Left hindlimb (tissue), 1 donor: ENCODE measurements around the gene BLVRA.
A peak's percentile ranks its signal among the peaks of the same experiment; 100 is the strongest.

ENCODE experiments used
- DNase-seq: peaks from one replicate; pipeline ENCODE4 v3.0.0-alpha.2; 2018

Gene BLVRA

GRCh38 chr7:43750016-43750887 lies 8.2 kb upstream of the BLVRA start:
- DNase-seq = peak; percentile 66

- no peak for DNase-seq
Observed at GRCh38 chr7:43752411-43752810, 6.1 kb upstream of the BLVRA start.

- no peak for DNase-seq
Observed at GRCh38 chr7:43753271-43753810, 5.1 kb upstream of the BLVRA start.

- no peak for DNase-seq
Observed at GRCh38 chr7:43753843-43754242, 4.6 kb upstream of the BLVRA start.

- no peak for DNase-seq
Observed at GRCh38 chr7:43754596-43754995, 3.9 kb upstream of the BLVRA start.

GRCh38 chr7:43756368-43757072 lies 2.0 kb upstream of the BLVRA start:
- no peak for DNase-seq

GRCh38 chr7:43757073-43757720 lies 1.3 kb upstream of the BLVRA start:
- DNase-seq = no peak

- no peak for DNase-seq
Observed at GRCh38 chr7:43758822-43759683, 573 bp downstream of the BLVRA start.

- no peak for DNase-seq
Observed at GRCh38 chr7:43760861-43761260, 2.4 kb downstream of the BLVRA start.

- no peak for DNase-seq
Observed at GRCh38 chr7:43761382-43761781, 2.9 kb downstream of the BLVRA start.

GRCh38 chr7:43761938-43762692 lies 3.6 kb downstream of the BLVRA start:
- DNase-seq = no peak

- no peak for DNase-seq
Observed at GRCh38 chr7:43763183-43763582, 4.7 kb downstream of the BLVRA start.

GRCh38 chr7:43764039-43764761 lies 5.7 kb downstream of the BLVRA start:
- no peak for DNase-seq

- no peak for DNase-seq
Observed at GRCh38 chr7:43764807-43765491, 6.5 kb downstream of the BLVRA start.

GRCh38 chr7:43766564-43766963 lies 8.1 kb downstream of the BLVRA start:
- no peak for DNase-seq

- no peak for DNase-seq
Observed at GRCh38 chr7:43767311-43767710, 8.8 kb downstream of the BLVRA start.

- no peak for DNase-seq
Observed at GRCh38 chr7:43768201-43768886, 9.9 kb downstream of the BLVRA start.

- DNase-seq = no peak
Observed at GRCh38 chr7:43768887-43769272, 10.4 kb downstream of the BLVRA start.

GRCh38 chr7:43769281-43769680 lies 10.8 kb downstream of the BLVRA start:
- no peak for DNase-seq
